Hepatic stellate cell (primary cell): ENCODE measurements around the gene HAUS7.
"Not testable (repeated sequence)": the region's sequence is repeated elsewhere in the genome, so short reads cannot be mapped to it uniquely, and the experiment has no call there.

ENCODE experiments used
- DNase-seq: peaks from one replicate; pipeline ENCODE4 v3.0.0; 2011; ENCODE audit warnings: low spot score

Gene HAUS7

GRCh38 chrX:153409414-153410101, 60.8 kb downstream of the HAUS7 start:
- no peak for DNase-seq

GRCh38 chrX:153408871-153409351, 61.5 kb downstream of the HAUS7 start:
- DNase-seq, result no peak

- DNase-seq, result no peak
Measured at GRCh38 chrX:153408221-153408721, 62.1 kb downstream of the HAUS7 start.

GRCh38 chrX:153407736-153408135, 62.6 kb downstream of the HAUS7 start:
- no peak for DNase-seq

GRCh38 chrX:153406903-153407302, 63.5 kb downstream of the HAUS7 start:
- DNase-seq, result no peak

- DNase-seq, result no peak
Measured at GRCh38 chrX:153406011-153406410, 64.4 kb downstream of the HAUS7 start.

- no peak for DNase-seq
Measured at GRCh38 chrX:153405426-153405825, 65.0 kb downstream of the HAUS7 start.

GRCh38 chrX:153404333-153404732, 66.0 kb downstream of the HAUS7 start:
- not testable (repeated sequence) for DNase-seq

GRCh38 chrX:153401133-153401764, 69.1 kb downstream of the HAUS7 start, which contains the start of gene PNMA6E:
Gene PNMA6E (minus strand): TSS chrX:153401350. CDS start chrX:153398849, 2,501 bp downstream.
- DNase-seq, result no peak

GRCh38 chrX:153400146-153401132, 69.9 kb downstream of the HAUS7 start:
- peak; percentile 55 for DNase-seq

GRCh38 chrX:153398275-153398960, 72.0 kb downstream of the HAUS7 start:
- no peak for DNase-seq
